ENCODE results near the gene NTN1.

DNA sequence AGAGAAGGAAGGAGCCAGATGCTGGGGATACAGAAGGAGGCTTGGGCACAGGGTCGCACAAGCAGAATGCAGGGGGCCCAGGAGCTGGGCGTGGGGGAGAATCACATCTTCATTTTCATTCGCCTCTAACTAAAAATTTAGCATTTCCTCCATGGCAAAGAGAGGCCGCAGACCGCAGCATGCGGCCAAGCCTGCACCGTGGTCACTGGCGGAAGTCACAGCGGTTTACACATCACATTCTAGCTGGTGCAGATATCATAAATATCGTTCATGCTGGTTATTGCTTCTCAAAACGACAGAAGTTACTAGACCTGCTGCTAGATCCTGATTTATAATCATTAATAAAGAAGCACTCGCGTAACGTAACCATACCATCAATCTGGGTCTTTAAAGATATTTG lies 162.0 kb downstream of the NTN1 start:
- no peak for TF ChIP-seq POLR2A (IDR thresholded peaks at IDR 0.05; ENCODE audit: low read depth, low read length)
- TF ChIP-seq, protein P1, sequence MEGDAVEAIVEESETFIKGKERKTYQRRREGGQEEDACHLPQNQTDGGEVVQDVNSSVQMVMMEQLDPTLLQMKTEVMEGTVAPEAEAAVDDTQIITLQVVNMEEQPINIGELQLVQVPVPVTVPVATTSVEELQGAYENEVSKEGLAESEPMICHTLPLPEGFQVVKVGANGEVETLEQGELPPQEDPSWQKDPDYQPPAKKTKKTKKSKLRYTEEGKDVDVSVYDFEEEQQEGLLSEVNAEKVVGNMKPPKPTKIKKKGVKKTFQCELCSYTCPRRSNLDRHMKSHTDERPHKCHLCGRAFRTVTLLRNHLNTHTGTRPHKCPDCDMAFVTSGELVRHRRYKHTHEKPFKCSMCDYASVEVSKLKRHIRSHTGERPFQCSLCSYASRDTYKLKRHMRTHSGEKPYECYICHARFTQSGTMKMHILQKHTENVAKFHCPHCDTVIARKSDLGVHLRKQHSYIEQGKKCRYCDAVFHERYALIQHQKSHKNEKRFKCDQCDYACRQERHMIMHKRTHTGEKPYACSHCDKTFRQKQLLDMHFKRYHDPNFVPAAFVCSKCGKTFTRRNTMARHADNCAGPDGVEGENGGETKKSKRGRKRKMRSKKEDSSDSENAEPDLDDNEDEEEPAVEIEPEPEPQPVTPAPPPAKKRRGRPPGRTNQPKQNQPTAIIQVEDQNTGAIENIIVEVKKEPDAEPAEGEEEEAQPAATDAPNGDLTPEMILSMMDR (conservative IDR thresholded peaks at IDR 0.05; ENCODE audit: low read depth, low read length): no peak
